Measurements from ENCODE around the gene CABYR. TPM values are rescaled to one million over a fixed set of nuclear protein-coding genes. Genes with fewer than 3 reads are reported as not detected.

The CABYR gene
- total RNA-seq, 1 experiment from 2014 or later: 3.3 TPM

GRCh38 chr18:24089515-24090337 lies 49.1 kb upstream of the CABYR start:
- H3K4me1 ChIP-seq: no peaks in the 10 kb centered on the region
- no peaks in the 10 kb centered on the region for H3K27me3 Mint-ChIP-seq (ENCODE audit: insufficient read depth, unreplicated experiment)
- H3K27me3 ChIP-seq (replicated peaks; ENCODE audit: control insufficient read depth, insufficient read depth, low read length): no peaks in the 10 kb centered on the region
- no peak for DNase-seq
- intact Hi-C loops (cut with micrococcal nuclease; ENCODE audit: unreplicated experiment): no loop called here
- no peaks in the 10 kb centered on the region for H3K36me3 ChIP-seq (ENCODE audit: control insufficient read depth, insufficient read depth, low read length)
- POLR2A ChIA-PET: no interaction called here
- H3K9me3 Mint-ChIP-seq (ENCODE audit: unreplicated experiment): no peaks in the 10 kb centered on the region
- no TSS peak for BruUV-seq (replicated peaks)
- H3K27ac Mint-ChIP-seq (ENCODE audit: unreplicated experiment): no peak overlapping the region
- TF ChIP-seq CTCF (IDR thresholded peaks at IDR 0.05; ENCODE audit: insufficient read depth in 1 of 2, low read depth in 1 of 2, low read length in 1 of 2, severe bottlenecking in 1 of 2, unreplicated experiment in 1 of 2): no peak
- no peak overlapping the region for H3K4me3 ChIP-seq (ENCODE audit: low read depth, low read length)
- no peak overlapping the region for H3K4me3 Mint-ChIP-seq (ENCODE audit: unreplicated experiment)
- no peaks in the 10 kb centered on the region for H3K36me3 Mint-ChIP-seq (ENCODE audit: insufficient read depth, unreplicated experiment)
- H3K9me3 ChIP-seq: no peaks in the 10 kb centered on the region
- H3K4me1 Mint-ChIP-seq (ENCODE audit: low read depth, unreplicated experiment): peaks cover 7% of the 10 kb centered on the region
- CTCF ChIA-PET: no interaction called here

- Histone ChIP-seq H3K4me3 (ENCODE audit: low read depth, low read length) (no peak overlapping the region), H3K27me3 (replicated peaks; ENCODE audit: control insufficient read depth, insufficient read depth, low read length) (no peaks in the 10 kb centered on the region), H3K9me3 (no peaks in the 10 kb centered on the region), H3K4me1 (no peaks in the 10 kb centered on the region), H3K36me3 (ENCODE audit: control insufficient read depth, insufficient read depth, low read length) (no peaks in the 10 kb centered on the region)
- H3K9me3 Mint-ChIP-seq (ENCODE audit: unreplicated experiment): no peaks in the 10 kb centered on the region
- peaks cover 7% of the 10 kb centered on the region for H3K4me1 Mint-ChIP-seq (ENCODE audit: low read depth, unreplicated experiment)
- H3K4me3 Mint-ChIP-seq (ENCODE audit: unreplicated experiment): no peak overlapping the region
- DNase-seq: no peak
- BruUV-seq (replicated peaks): no TSS peak
- no peaks in the 10 kb centered on the region for H3K36me3 Mint-ChIP-seq (ENCODE audit: insufficient read depth, unreplicated experiment)
- H3K27ac Mint-ChIP-seq (ENCODE audit: unreplicated experiment): no peak overlapping the region
- TF ChIP-seq CTCF (IDR thresholded peaks at IDR 0.05; ENCODE audit: insufficient read depth in 1 of 2, low read depth in 1 of 2, low read length in 1 of 2, severe bottlenecking in 1 of 2, unreplicated experiment in 1 of 2): no peak
- CTCF ChIA-PET: no interaction called here
- POLR2A ChIA-PET: no interaction called here
- intact Hi-C loops (cut with micrococcal nuclease; ENCODE audit: unreplicated experiment): no loop called here
- H3K27me3 Mint-ChIP-seq (ENCODE audit: insufficient read depth, unreplicated experiment): no peaks in the 10 kb centered on the region
Observed at GRCh38 chr18:24090876-24091275, 48.0 kb upstream of the CABYR start.

DNA sequence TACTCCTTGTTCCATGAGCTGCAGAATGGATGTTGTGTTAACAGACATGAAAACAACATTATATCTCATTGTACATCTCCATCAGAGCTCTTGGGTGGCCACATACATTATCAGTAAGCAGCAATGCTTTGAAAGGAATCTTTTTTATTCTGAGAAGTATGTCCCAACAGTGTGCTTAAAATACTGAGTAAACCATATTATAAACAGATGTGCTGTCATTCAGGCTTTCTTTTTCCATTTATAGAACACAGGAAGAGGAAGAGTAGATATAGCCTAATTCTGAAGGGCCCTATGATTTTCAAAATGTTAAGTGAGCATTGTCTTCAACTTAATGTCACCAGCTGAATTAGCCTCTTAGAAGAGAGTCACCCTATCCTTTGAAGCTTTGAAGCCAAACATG lies 44.3 kb upstream of the CABYR start:
- no peak for DNase-seq
- H3K4me1 Mint-ChIP-seq (ENCODE audit: low read depth, unreplicated experiment): no peaks in the 10 kb centered on the region
- no peak for TF ChIP-seq CTCF (IDR thresholded peaks at IDR 0.05; ENCODE audit: insufficient read depth in 1 of 2, low read depth in 1 of 2, low read length in 1 of 2, severe bottlenecking in 1 of 2, unreplicated experiment in 1 of 2)
- H3K36me3 Mint-ChIP-seq (ENCODE audit: insufficient read depth, unreplicated experiment): no peaks in the 10 kb centered on the region
- H3K27ac Mint-ChIP-seq (ENCODE audit: unreplicated experiment): no peak overlapping the region
- no peaks in the 10 kb centered on the region for H3K9me3 Mint-ChIP-seq (ENCODE audit: unreplicated experiment)
- CTCF ChIA-PET: no interaction called here
- no TSS peak for BruUV-seq (replicated peaks)
- Histone ChIP-seq H3K27me3 (replicated peaks; ENCODE audit: control insufficient read depth, insufficient read depth, low read length) (no peaks in the 10 kb centered on the region), H3K9me3 (no peaks in the 10 kb centered on the region), H3K4me3 (ENCODE audit: low read depth, low read length) (no peak overlapping the region), H3K4me1 (no peaks in the 10 kb centered on the region), H3K36me3 (ENCODE audit: control insufficient read depth, insufficient read depth, low read length) (no peaks in the 10 kb centered on the region)
- intact Hi-C loops (cut with micrococcal nuclease; ENCODE audit: unreplicated experiment): no loop called here
- H3K4me3 Mint-ChIP-seq (ENCODE audit: unreplicated experiment): no peak overlapping the region
- no peaks in the 10 kb centered on the region for H3K27me3 Mint-ChIP-seq (ENCODE audit: insufficient read depth, unreplicated experiment)
- POLR2A ChIA-PET: no interaction called here
